Brain microvascular endothelial cell (primary cell): ENCODE measurements around the gene CYP4F12.
"Not testable (repeated sequence)": the region's sequence is repeated elsewhere in the genome, so short reads cannot be mapped to it uniquely, and the experiment has no call there.

Experiments
- DNase-seq: peaks from one replicate; pipeline ENCODE4 v3.0.0-alpha.2; 2020
- H3K27ac ChIP-seq: fragments of 250-450 bp; sonication (Bioruptor Pico); 2 replicates; pipeline ENCODE4 v1.5.1; 2020; ENCODE audit warnings: mild to moderate bottlenecking, moderate library complexity
- H3K27me3 ChIP-seq: fragments of 250-450 bp; sonication (Bioruptor Pico); replicated peaks from 2 replicates; pipeline ENCODE4 v1.5.1; 2020; ENCODE audit warnings: mild to moderate bottlenecking
- H3K36me3 ChIP-seq: fragments of 250-450 bp; sonication (Bioruptor Pico); replicated peaks from 2 replicates; pipeline ENCODE4 v1.5.1; 2020; ENCODE audit warnings: mild to moderate bottlenecking
- H3K4me3 ChIP-seq: 2 replicates; pipeline ENCODE4 v1.5.1; 2011; ENCODE audit warnings: low read depth, mild to moderate bottlenecking, control low read depth, low read length, moderate library complexity
- CTCF ChIP-seq: IDR thresholded peaks from 2 replicates; pipeline ENCODE4 v1.5.1; 2011; ENCODE audit warnings: low read depth, mild to moderate bottlenecking, moderate library complexity, low read length, control low read depth, inconsistent platforms; ENCODE audit errors: missing control alignments
- in situ Hi-C: cut with HindIII; loops from 2 replicates; pipeline ENCODE4 v1.10.0; 2017; ENCODE audit warnings: low sequenced_read_pairs, low pct_ligation_motif_present

The CYP4F12 gene

DNA sequence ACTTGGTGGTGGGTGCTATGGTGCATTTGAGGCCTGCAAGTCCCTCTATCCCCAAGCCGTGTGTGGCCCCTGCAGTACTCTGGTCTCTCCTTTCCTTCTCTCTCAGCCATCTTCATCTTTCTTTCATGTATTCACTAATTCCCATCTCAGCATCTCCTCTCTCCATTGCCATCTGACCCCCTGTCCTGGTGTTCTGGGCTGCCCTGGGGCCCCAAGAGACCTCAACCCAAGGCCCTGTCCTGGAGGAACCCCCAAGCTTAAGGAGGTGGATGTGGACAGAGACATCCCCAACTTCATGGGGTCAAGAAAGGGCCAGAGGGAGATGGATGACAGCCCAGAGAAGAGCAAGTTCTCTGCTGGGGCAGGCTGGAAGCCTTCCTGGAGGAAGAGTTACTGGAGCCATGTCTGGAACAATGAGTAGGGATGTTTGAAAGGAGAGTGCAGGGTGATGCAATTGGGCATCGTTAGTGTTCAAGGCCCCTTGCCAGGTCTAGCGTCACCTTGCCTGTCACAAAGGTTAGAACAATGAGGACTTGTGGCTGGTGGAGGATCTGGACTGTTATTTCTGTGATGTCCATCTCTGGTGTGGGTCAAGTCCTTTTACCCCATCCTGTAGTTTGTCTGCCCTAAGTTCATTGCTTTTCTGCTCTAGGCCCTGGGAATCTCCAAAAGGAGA lies 28.7 kb upstream of the CYP4F12 start:
- Histone ChIP-seq H3K27ac (no peak overlapping the region), H3K36me3 (no peaks in the 10 kb centered on the region), H3K4me3 (no peak overlapping the region), H3K27me3 (no peaks in the 10 kb centered on the region)
- no peak for DNase-seq
- in situ Hi-C loops = no loop called here
- TF ChIP-seq CTCF = no peak

GRCh38 chr19:15644816-15645215 lies 28.1 kb upstream of the CYP4F12 start:
- Histone ChIP-seq H3K27ac (no peak overlapping the region), H3K27me3 (no peaks in the 10 kb centered on the region), H3K4me3 (no peak overlapping the region), H3K36me3 (no peaks in the 10 kb centered on the region)
- in situ Hi-C loops = no loop called here
- DNase-seq = no peak
- TF ChIP-seq CTCF = no peak

DNA sequence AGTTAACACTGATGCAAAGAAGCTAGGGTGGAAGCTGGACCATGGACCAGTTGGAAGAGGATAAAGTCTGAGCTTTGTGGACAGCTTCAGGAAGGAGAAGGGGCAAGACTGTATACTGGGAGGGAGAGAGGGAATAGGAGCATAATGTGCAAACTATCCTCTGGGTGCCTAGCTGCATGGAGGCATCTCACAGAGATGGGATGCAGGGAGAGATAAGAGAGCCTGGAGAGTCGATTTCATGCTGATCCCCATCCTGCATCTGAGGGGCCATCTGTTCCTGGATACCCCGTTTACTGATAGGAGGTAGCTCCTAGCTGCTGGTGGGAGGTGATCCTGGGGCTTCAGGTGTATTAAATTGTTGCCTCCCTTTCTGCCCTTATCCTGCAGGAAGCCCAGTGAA lies 23.4 kb upstream of the CYP4F12 start:
- no peak for DNase-seq
- Histone ChIP-seq H3K36me3 (no peaks in the 10 kb centered on the region), H3K4me3 (no peak overlapping the region), H3K27ac (no peak overlapping the region), H3K27me3 (no peaks in the 10 kb centered on the region)
- in situ Hi-C loops = no loop called here
- no peak for TF ChIP-seq CTCF

DNA sequence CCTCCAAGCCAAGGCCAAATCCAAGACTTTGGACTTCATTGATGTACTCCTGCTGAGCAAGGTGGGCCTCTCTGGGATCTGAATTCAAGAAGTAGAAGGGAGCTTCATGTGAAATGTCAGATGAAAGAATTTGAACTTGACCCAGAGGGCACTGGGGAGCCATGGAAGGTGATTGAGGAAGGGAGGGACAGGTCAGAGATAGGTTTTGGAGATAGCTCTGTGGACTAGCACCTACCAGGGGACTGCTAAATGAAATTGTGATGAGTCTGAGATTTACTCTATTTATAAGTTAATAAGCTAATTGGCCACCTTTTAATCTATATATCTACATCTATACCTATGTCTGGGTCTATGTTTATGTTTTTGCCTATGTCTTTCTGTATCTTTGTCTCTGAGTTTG lies 22.8 kb upstream of the CYP4F12 start:
- H3K36me3 ChIP-seq, in situ Hi-C loops, DNase-seq, H3K27ac ChIP-seq, H3K27me3 ChIP-seq, H3K4me3 ChIP-seq: not testable (repeated sequence)

- TF ChIP-seq CTCF = no peak
- in situ Hi-C loops = no loop called here
- Histone ChIP-seq H3K27me3 (no peaks in the 10 kb centered on the region), H3K27ac (no peak overlapping the region), H3K36me3 (no peaks in the 10 kb centered on the region), H3K4me3 (no peak overlapping the region)
- DNase-seq = no peak
These were observed 21.1 kb upstream of the CYP4F12 start for GRCh38 chr19:15651791-15652190.

- no peak for DNase-seq
- Histone ChIP-seq H3K36me3 (no peaks in the 10 kb centered on the region), H3K27me3 (no peaks in the 10 kb centered on the region), H3K27ac (no peak overlapping the region), H3K4me3 (no peak overlapping the region)
- no peak for TF ChIP-seq CTCF
- in situ Hi-C loops = no loop called here
These were observed 20.2 kb upstream of the CYP4F12 start for GRCh38 chr19:15652559-15653278.
